Suprapubic skin (tissue), 4 donors: ENCODE measurements around the gene KLHL41. TPM values are rescaled to one million over a fixed set of nuclear protein-coding genes. Genes with fewer than 3 reads are reported as not detected.
"Not testable (repeated sequence)": the region's sequence is repeated elsewhere in the genome, so short reads cannot be mapped to it uniquely, and the experiment has no call there.

Experiments used
- DNase-seq, 2 donors: peaks; one replicate each; pipeline ENCODE4 v3.0.0-alpha.2; 2019; ENCODE audit warnings: low spot score in 2 of 2
- H3K27ac ChIP-seq: fragments of 200-600 bp; sonication (generic); one replicate; pipeline ENCODE4 v1.5.1; 2019
- H3K27me3 ChIP-seq: fragments of 200-600 bp; sonication (generic); one replicate; pipeline ENCODE4 v1.5.1; 2019
- H3K36me3 ChIP-seq: fragments of 200-600 bp; sonication (generic); one replicate; pipeline ENCODE4 v1.5.1; 2019
- H3K4me1 ChIP-seq: fragments of 200-600 bp; sonication (generic); one replicate; pipeline ENCODE4 v1.5.1; 2019
- H3K4me3 ChIP-seq: fragments of 200-600 bp; sonication (generic); one replicate; pipeline ENCODE4 v1.5.1; 2019; ENCODE audit warnings: mild to moderate bottlenecking
- H3K9me3 ChIP-seq: fragments of 200-600 bp; sonication (generic); one replicate; pipeline ENCODE4 v1.5.1; 2019
- EP300 ChIP-seq: sonication (generic); formaldehyde crosslinking; IDR thresholded peaks from one replicate; pipeline ENCODE4 v1.6.1; 2017; ENCODE audit warnings: antibody characterized with exemption
- POLR2A ChIP-seq, 2 donors: fragments of 450-650 bp; IDR thresholded peaks; one replicate each; pipeline ENCODE4 v1.6.1; 2017; ENCODE audit warnings: antibody characterized with exemption in 2 of 2, mild to moderate bottlenecking in 2 of 2, moderate library complexity in 2 of 2
- POLR2AphosphoS5 ChIP-seq, 3 donors: sonication (generic); formaldehyde crosslinking; IDR thresholded peaks; one replicate each; pipeline ENCODE4 v1.6.1; 2017; ENCODE audit warnings: antibody characterized with exemption in 3 of 3
- WGBS: methylation state at CpG from one replicate; pipeline ENCODE4 v1.1.5; 2018; 5-methylcytosine and 5-hydroxymethylcytosine counted together
- total RNA-seq, 4 donors: library from RNA; depleted of rRNA; stranded (reverse); fragments of >200 nt; gene quantifications; one replicate each; pipeline ENCODE4 v1.1.0, GENCODE V29; 2016
- TF ChIP-seq, protein P1 (sequence below), 2 donors: fragments of 200-600 bp in 1 of 2; fragments of 450-650 bp in 1 of 2; sonication (generic) in 1 of 2; IDR thresholded peaks; one replicate each; pipeline ENCODE4 v1.5.1; 2016 to 2019; ENCODE audit warnings: antibody characterized with exemption in 2 of 2, mild to moderate bottlenecking in 1 of 2, moderate library complexity in 1 of 2

The KLHL41 gene
- total RNA-seq, 4 donors from 2014 or later: 0.36 to 1.2 (median 0.58) TPM

DNA sequence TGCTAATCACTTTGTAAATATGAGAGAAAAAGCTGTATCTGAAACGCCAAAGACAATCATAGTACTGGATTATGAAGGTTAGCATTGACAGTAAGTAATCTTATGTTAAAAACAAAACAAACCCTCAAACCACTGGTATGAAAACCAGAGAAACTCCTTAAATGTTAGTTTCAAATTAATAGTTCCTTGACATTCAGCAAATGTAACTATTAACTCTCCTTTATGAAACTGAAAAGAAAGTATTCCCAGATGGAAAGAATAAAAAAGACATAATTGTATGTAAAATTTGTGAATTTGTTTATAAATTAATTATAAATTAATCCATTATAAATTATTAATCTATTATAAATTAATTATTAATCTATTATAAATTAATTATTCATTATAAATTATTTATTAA is 51.9 kb downstream of the KLHL41 start:
- Histone ChIP-seq H3K27ac (no peak overlapping the region), H3K9me3 (no peaks in the 10 kb centered on the region), H3K27me3 (no peaks in the 10 kb centered on the region), H3K4me1 (no peaks in the 10 kb centered on the region), H3K4me3 (no peak overlapping the region), H3K36me3 (peaks cover 15% of the 10 kb centered on the region)
- TF ChIP-seq POLR2A (IDR thresholded peaks at IDR 0.05): no peak
- TF ChIP-seq POLR2AphosphoS5 (IDR thresholded peaks at IDR 0.05): no peak
- no peak for TF ChIP-seq EP300
- TF ChIP-seq, protein P1, sequence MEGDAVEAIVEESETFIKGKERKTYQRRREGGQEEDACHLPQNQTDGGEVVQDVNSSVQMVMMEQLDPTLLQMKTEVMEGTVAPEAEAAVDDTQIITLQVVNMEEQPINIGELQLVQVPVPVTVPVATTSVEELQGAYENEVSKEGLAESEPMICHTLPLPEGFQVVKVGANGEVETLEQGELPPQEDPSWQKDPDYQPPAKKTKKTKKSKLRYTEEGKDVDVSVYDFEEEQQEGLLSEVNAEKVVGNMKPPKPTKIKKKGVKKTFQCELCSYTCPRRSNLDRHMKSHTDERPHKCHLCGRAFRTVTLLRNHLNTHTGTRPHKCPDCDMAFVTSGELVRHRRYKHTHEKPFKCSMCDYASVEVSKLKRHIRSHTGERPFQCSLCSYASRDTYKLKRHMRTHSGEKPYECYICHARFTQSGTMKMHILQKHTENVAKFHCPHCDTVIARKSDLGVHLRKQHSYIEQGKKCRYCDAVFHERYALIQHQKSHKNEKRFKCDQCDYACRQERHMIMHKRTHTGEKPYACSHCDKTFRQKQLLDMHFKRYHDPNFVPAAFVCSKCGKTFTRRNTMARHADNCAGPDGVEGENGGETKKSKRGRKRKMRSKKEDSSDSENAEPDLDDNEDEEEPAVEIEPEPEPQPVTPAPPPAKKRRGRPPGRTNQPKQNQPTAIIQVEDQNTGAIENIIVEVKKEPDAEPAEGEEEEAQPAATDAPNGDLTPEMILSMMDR (IDR thresholded peaks at IDR 0.05): no peak
- whole genome bisulfite sequencing: 94% methylated on average over 1 of the region's 1 CpG
- no peak for DNase-seq

DNA sequence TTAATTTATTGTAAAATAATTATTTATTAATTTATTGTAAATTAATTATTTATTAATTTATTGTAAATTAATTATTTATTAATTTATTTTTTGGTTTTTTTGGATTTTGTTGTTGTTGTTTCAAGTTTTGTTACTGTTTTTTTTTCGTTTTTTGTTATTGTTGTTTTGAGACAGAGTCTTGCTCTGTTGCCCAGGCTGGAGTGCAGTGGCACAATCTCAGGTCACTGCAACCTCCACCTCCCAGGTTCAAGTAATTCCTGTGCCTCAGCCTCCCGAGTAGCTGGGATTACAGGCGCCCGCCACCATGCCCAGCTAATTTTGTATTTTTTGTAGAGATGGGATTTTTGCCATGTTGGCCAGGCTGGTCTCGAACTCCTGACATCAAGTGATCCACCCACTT is 52.6 kb downstream of the KLHL41 start:
- DNase-seq, H3K27ac ChIP-seq, H3K4me3 ChIP-seq, H3K4me1 ChIP-seq, H3K9me3 ChIP-seq, H3K27me3 ChIP-seq: not testable (repeated sequence)
- peaks cover 11% of the 10 kb centered on the region for H3K36me3 ChIP-seq
- WGBS: 83% methylated on average over 5 of the region's 5 CpGs

DNA sequence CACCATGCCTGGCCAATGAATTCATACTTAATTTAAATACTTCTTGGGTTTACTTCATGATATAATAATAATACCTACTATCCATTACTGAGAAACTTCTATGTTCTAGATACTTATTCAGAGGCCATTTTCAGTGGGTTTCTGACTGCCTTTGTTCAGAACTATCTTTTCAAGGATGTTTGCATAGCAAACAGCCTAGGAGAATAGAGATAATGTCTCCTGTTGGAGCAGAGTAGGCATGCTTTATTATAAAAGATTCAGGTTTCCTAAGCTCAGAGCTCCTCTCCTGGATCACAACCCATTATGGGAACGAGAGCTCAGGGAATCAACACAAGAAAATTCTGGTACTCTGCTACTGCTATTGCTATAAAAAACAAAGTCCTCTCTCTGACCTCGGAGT is 53.0 kb downstream of the KLHL41 start:
- Histone ChIP-seq H3K4me1 (no peaks in the 10 kb centered on the region), H3K9me3 (no peaks in the 10 kb centered on the region), H3K4me3 (no peak overlapping the region), H3K36me3 (peaks cover 11% of the 10 kb centered on the region), H3K27me3 (no peaks in the 10 kb centered on the region), H3K27ac (no peak overlapping the region)
- WGBS: 94% methylated on average over 2 of the region's 2 CpGs
- no peak for DNase-seq
- TF ChIP-seq, protein P1 (IDR thresholded peaks at IDR 0.05): no peak
- TF ChIP-seq POLR2AphosphoS5 (IDR thresholded peaks at IDR 0.05) (no peak), POLR2A (IDR thresholded peaks at IDR 0.05) (no peak), EP300 (no peak)

DNA sequence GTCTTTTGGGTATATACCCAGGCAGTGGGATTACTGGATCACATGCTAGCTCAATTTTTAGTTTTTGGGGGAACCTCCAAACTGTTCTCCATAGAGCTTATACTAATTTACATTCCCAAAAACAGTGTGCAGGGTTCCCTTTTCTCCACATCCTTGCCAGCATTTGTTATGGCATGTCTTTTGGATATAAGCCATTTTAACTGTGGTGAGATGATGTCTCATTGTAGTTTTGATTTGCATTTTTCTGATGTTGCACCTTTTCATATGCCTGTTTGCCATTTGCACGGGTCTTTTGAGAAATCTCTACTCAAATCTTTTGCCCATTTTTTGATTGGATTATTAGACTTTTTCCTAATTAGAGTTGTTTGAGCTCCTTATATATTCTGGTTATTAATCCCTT is 56.2 kb downstream of the KLHL41 start:
- Histone ChIP-seq H3K27ac (no peak overlapping the region), H3K27me3 (no peaks in the 10 kb centered on the region), H3K9me3 (no peaks in the 10 kb centered on the region), H3K4me3 (no peak overlapping the region), H3K36me3 (no peaks in the 10 kb centered on the region), H3K4me1 (no peaks in the 10 kb centered on the region)
- no peak for DNase-seq
- WGBS: 63% methylated on average over 1 of the region's 1 CpG
- TF ChIP-seq EP300 (no peak), POLR2AphosphoS5 (IDR thresholded peaks at IDR 0.05) (no peak), POLR2A (IDR thresholded peaks at IDR 0.05) (no peak)
- TF ChIP-seq, protein P1 (IDR thresholded peaks at IDR 0.05): no peak

DNA sequence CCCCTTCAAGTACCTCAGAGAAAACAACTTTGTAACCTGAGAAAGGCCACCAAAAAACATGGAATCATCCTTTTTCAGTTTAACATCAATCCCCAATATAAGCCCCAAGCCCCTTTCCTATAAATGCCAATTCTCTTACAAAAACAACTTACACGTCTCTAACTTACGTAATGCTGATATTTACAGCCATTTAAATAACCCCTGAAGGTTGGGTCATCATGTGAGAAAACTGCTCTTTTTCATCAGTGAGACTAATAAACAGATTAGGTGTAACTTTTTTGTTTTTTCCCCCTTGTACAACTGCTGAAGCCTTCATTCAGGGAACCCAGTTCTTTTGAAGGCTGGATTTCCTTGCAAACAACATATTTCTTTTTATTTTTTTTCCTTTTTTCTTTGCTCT is 60.4 kb downstream of the KLHL41 start:
- TF ChIP-seq EP300 (no peak), POLR2AphosphoS5 (IDR thresholded peaks at IDR 0.05) (no peak), POLR2A (IDR thresholded peaks at IDR 0.05) (no peak)
- TF ChIP-seq, protein P1 (IDR thresholded peaks at IDR 0.05): no peak
- Histone ChIP-seq H3K4me1 (peaks cover 15% of the 10 kb centered on the region), H3K36me3 (no peaks in the 10 kb centered on the region), H3K4me3 (no peak overlapping the region), H3K27me3 (no peaks in the 10 kb centered on the region), H3K27ac (no peak overlapping the region), H3K9me3 (no peaks in the 10 kb centered on the region)
- 88% methylated on average over 2 of the region's 2 CpGs for WGBS
- no peak for DNase-seq

DNA sequence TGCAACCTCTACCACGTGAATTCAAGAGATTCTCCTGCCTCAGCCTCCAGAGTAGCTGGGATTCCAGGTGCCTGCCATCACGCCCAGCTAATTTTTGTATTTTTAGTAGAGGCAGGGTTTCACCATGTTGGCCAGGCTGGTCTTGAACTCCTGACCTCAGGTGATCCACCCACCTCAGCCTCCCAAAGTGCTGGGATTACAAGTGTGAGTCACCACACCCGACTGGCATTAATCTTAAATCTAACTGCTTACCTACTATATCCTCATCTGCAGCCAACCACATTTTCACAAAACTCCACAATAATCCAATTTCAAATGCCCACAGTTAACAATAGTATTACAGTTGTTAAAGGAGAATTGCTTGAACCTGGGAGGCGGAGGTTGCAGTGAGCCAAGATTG is 61.2 kb downstream of the KLHL41 start:
- not testable (repeated sequence) for H3K4me3 ChIP-seq, H3K9me3 ChIP-seq, DNase-seq, H3K36me3 ChIP-seq, H3K27me3 ChIP-seq, H3K27ac ChIP-seq
- 96% methylated on average over 4 of the region's 4 CpGs for WGBS
- peaks cover 15% of the 10 kb centered on the region for H3K4me1 ChIP-seq
